GM18502 (cell line): Measurements from ENCODE around the gene C22orf39.

Experiments
- ATAC-seq: cut with Tn5 transposase; IDR thresholded peaks from one replicate; pipeline ENCODE4 v1.9.1; 2021; ENCODE audit warnings: mild to moderate bottlenecking; ENCODE audit not compliant: unreplicated experiment, poor library complexity

The C22orf39 gene, protein sequence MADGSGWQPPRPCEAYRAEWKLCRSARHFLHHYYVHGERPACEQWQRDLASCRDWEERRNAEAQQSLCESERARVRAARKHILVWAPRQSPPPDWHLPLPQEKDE

GRCh38 chr22:19447330-19448075, at the start of gene C22orf39:
C22orf39 (minus strand) TSS chr22:19447711; CDS start chr22:19447688, 23 bp downstream.
- ATAC-seq: peak; percentile 81

DNA sequence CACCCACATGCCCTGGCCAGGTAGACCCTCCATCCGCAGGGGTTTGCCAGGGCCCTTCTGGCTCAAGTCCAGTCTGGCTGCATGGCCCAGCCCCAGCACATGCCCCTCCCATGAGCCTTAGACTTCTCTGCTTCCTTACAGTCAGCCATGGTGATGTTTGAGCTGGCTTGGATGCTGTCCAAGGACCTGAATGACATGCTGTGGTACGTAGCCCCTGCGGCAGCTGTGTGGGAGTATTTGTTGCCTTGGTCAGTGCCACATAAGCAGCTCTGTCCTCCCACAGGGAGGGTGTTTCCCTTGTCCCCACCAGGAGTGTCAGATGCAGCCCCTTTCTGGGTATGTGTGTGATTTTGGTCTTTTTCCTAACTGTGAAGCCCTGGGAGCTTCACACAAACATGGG, 49.7 kb upstream of the C22orf39 start:
- no peak for ATAC-seq

- no peak for ATAC-seq
Measured at GRCh38 chr22:19496324-19496630, 48.8 kb upstream of the C22orf39 start.

DNA sequence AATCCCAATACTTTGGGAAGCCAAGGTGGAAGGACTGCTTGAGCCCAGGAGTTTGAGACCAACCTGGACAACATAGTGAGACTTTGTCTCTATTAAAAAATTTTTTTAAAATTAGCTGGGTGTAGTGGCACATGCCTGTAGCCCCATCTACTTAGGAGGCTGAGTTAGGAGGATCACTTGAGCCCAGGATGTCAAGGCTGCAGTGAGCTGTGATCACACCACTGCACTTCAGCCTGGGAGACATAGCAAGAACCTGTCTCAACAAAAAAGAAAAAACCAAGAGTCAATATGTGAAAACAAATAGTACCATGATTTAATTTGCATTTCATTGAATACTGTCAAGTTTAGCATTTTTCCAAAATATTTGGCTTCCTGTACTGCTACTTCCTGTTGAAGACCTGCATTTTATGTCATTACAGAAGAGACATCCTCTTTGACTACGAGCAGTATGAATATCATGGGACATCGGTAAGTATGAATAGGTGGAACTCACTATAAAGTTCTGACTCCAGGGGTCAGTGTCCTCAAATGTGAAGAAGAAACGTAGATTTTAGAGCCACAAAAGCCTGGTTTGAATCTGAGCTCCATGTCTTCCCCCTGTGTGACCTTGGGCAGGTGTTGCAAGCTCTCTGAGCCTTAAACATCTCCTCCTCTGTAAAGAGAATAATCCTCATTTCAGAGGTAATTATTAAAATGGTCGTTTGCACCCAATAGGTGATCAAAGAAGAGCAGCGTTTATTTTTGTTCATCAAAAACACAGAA, 48.2 kb upstream of the C22orf39 start:
- ATAC-seq: no peak

- no peak for ATAC-seq
Measured at GRCh38 chr22:19494676-19495173, 47.2 kb upstream of the C22orf39 start.

DNA sequence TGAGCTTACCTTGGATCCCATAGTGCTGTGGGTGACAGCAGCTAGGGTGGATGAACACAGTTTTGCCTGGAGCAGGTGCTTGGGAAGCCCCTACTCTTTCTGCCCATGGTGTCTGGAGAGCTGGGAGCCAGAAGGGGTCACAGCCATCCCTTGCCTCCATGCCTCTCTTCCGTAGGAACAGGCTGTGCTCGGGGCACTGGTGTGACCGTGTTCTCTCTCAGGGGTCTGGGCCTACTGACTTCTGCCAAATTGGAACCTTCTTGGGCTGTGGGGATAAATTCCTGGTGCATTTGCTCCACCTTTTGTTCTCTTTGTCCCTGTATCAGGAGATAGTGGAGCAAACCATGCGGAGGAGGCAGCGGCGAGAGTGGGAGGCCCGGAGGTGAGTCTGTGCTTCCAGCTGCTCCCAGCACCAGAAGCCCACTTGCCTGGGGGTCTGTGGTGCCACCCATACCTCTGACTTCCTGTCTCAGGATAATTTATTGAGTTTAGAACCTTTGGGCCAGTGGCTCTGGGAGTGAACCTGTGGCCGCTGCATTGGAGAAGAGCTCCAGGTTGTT, 46.6 kb upstream of the C22orf39 start:
- ATAC-seq: no peak

DNA sequence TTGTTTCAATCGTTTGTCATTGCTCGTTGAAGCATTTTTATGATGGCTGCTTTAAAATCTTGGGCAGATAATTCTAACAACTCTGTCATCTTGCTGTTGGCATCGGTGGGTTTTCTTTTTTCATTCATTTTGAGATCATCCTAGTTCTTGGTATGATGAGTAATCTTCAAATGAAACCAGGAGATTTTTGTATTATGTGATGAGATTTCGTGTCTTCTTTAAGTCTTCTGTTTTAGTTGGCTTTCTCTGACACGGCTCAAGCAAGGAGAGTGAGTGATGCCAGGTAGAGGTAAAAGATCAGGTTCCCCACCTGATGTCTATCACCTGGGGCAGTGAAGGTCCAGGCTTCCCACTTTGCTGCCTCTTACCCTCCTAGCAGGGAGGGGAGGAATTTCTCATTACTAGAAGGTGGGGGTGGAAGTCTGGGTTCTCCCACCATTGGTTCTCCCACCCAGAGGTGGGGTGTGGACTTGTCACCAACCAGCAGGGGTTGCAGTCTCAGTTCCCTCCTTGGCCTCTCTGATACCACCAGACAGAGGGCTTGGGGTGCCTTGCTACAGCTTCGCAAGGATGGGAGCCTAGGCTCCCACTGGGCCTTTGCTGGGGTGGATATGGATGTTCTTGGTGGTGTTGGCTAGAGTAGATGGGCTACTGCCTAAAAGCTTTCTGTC, 45.1 kb upstream of the C22orf39 start:
- no peak for ATAC-seq

GRCh38 chr22:19490628-19491230, 43.2 kb upstream of the C22orf39 start:
- no peak for ATAC-seq

- ATAC-seq: no peak
Measured at GRCh38 chr22:19488884-19489843, 41.7 kb upstream of the C22orf39 start.

DNA sequence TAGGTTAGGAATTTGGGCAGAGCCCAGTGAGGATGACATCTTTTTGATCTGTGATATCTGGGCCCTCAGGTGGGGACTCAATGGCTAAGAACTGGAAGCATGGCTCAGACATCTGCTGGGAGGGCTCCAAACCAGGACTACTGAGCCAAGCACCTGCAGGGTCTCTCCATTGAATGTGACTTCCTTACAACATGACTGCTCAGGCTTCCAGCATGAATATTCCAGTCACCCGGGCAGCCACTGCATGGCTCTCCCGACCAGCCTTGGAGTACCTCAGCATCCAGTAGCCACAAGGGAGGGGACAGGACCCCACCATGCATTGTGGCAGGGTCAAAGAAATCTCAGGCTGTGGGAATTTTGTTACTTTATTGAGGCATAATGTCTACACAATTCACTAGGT, 40.8 kb upstream of the C22orf39 start:
- ATAC-seq: no peak

- no peak for ATAC-seq
Measured at GRCh38 chr22:19483481-19484244, 36.2 kb upstream of the C22orf39 start.

- ATAC-seq: no peak
Measured at GRCh38 chr22:19482297-19482696, 34.8 kb upstream of the C22orf39 start.

DNA sequence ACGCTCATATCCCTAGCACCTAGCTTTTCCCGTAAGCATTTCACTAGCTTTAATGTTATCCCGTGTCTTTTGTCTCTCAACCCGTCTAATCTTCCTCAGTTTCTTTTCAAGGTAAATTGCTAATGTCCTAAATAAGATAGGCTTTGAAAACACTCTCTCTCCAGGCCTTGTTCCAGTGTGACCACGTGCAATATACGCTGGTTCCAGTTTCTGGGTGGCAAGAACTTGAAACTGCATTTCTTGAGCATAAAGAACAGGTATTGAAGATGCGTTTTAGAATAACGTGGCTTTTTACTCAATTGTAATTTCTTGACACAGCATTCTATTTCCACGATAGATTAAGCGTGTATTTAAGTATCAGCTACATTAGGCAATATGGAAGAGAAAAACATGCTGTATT, 33.3 kb upstream of the C22orf39 start:
- ATAC-seq: no peak

- no peak for ATAC-seq
Measured at GRCh38 chr22:19480173-19480568, 32.7 kb upstream of the C22orf39 start.

DNA sequence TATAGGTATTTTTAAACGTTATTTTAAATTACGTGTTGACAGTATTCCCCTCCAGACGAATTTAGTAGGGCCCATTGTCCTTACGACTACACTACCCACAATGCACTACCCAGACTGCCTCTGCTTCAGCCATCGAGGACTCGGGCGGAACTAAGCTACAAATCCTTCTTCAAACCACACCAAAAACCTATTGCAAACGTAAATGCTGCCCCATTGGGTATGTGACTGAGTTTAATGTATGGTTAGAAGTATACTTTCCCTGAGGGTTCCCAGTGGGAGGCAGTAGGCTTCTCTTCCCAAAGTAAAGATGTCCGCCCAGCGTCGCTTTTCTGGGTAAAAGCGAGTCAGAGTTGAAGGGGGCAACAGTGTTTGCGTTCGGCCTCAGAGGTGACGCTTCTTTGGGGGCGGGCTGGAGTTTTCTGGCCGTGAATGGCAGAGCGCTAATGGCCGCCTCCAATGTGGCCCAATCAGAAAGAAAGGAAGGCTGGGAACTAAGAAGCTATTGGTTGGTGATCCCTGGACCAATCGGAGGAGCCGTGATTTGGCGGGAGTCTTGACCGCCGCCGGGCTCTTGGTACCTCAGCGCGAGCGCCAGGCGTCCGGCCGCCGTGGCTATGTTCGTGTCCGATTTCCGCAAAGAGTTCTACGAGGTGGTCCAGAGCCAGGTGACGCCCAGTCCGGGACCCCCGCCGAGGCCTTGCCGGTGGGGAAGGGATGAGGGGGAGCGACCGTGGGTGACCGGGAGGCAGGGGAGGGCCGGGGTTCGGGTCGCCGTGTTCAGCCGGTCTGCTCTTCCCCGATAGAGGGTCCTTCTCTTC, 32.1 kb upstream of the C22orf39 start, which contains the start of gene CDC45:
CDC45 (plus strand) TSS at position 566 of the 818 bp plus-strand sequence; CDS start at position 615, 49 bp downstream.
- peak; percentile 83 for ATAC-seq

GRCh38 chr22:19478901-19479354, 31.4 kb upstream of the C22orf39 start, which contains the start of gene UFD1:
UFD1 (minus strand) TSS chr22:19479193; CDS start chr22:19479085, 108 bp downstream.
- peak; percentile 60 for ATAC-seq
